ENCODE results near the gene OR1M1.
"Not testable (repeated sequence)": the region's sequence is repeated elsewhere in the genome, so short reads cannot be mapped to it uniquely, and the experiment has no call there.

The OR1M1 gene

GRCh38 chr19:9052894-9053293, 34.0 kb upstream of the OR1M1 start:
- Histone ChIP-seq H2AK5ac (ENCODE audit: low read length, severe bottlenecking) (no peak overlapping the region), H2AFZ (ENCODE audit: low read depth, low read length) (no peak overlapping the region), H3K36me3 (ENCODE audit: control insufficient read depth in 1 of 2, insufficient read depth in 2 of 2, low read depth in 1 of 2, low read length in 2 of 2) (no peaks in the 10 kb centered on the region), H2BK15ac (ENCODE audit: low read depth, poor library complexity, severe bottlenecking) (no peak overlapping the region), H3K4me3 (ENCODE audit: insufficient read depth in 1 of 2, low read depth in 1 of 2, low read length in 2 of 2) (no peak overlapping the region), H3K27ac (ENCODE audit: low read length, poor library complexity, severe bottlenecking) (no peak overlapping the region), H3K4me2 (ENCODE audit: low read length, poor library complexity, severe bottlenecking) (no peak overlapping the region), H3K4me1 (ENCODE audit: control insufficient read depth, insufficient read depth, low read depth, low read length) (peaks cover 14% of the 10 kb centered on the region), H2BK5ac (ENCODE audit: low read depth, low read length, poor library complexity, severe bottlenecking) (no peak overlapping the region), H3K79me1 (replicated peaks; ENCODE audit: low read length, poor library complexity, severe bottlenecking) (no peaks in the 10 kb centered on the region), H2BK120ac (ENCODE audit: low read depth, low read length) (no peak overlapping the region), H3K9ac (ENCODE audit: low read length) (no peak overlapping the region), H3K4ac (ENCODE audit: low read depth in 1 of 2, low read length in 2 of 2) (no peak overlapping the region), H4K8ac (ENCODE audit: low read length) (no peak overlapping the region), H3K27me3 (ENCODE audit: control insufficient read depth in 1 of 2, insufficient read depth in 1 of 2, low read length in 2 of 2) (no peaks in the 10 kb centered on the region), H3K14ac (ENCODE audit: low read length in 2 of 2) (no peak overlapping the region), H3K18ac (ENCODE audit: low read depth in 1 of 2, low read length in 2 of 2) (no peak overlapping the region), H4K91ac (ENCODE audit: low read length) (no peak overlapping the region), H2BK12ac (ENCODE audit: low read length in 2 of 2) (no peak overlapping the region), H3K9me3 (ENCODE audit: control insufficient read depth, low read length) (no peaks in the 10 kb centered on the region), H3K23ac (ENCODE audit: low read length in 2 of 2) (no peak overlapping the region)
- WGBS: 81% methylated on average over 4 of the region's 4 CpGs
- no peak for DNase-seq

- H4K91ac ChIP-seq (ENCODE audit: low read length); H2BK12ac ChIP-seq (ENCODE audit: low read length in 2 of 2); H3K18ac ChIP-seq (ENCODE audit: low read depth in 1 of 2, low read length in 2 of 2); DNase-seq; H3K27ac ChIP-seq (ENCODE audit: low read length, poor library complexity, severe bottlenecking); H2BK15ac ChIP-seq (ENCODE audit: low read depth, poor library complexity, severe bottlenecking); H2AK5ac ChIP-seq (ENCODE audit: low read length, severe bottlenecking); H3K4ac ChIP-seq (ENCODE audit: low read depth in 1 of 2, low read length in 2 of 2); H3K9ac ChIP-seq (ENCODE audit: low read length); H4K8ac ChIP-seq (ENCODE audit: low read length); H3K23ac ChIP-seq (ENCODE audit: low read length in 2 of 2); H3K36me3 ChIP-seq (ENCODE audit: control insufficient read depth in 1 of 2, insufficient read depth in 2 of 2, low read depth in 1 of 2, low read length in 2 of 2); H3K14ac ChIP-seq (ENCODE audit: low read length in 2 of 2); H3K4me2 ChIP-seq (ENCODE audit: low read length, poor library complexity, severe bottlenecking); H3K79me1 ChIP-seq (replicated peaks; ENCODE audit: low read length, poor library complexity, severe bottlenecking); H3K9me3 ChIP-seq (ENCODE audit: control insufficient read depth, low read length); H2BK5ac ChIP-seq (ENCODE audit: low read depth, low read length, poor library complexity, severe bottlenecking); H3K27me3 ChIP-seq (ENCODE audit: control insufficient read depth in 1 of 2, insufficient read depth in 1 of 2, low read length in 2 of 2); H2BK120ac ChIP-seq (ENCODE audit: low read depth, low read length); H2AFZ ChIP-seq (ENCODE audit: low read depth, low read length); H3K4me3 ChIP-seq (ENCODE audit: insufficient read depth in 1 of 2, low read depth in 1 of 2, low read length in 2 of 2): not testable (repeated sequence)
- WGBS: 88% methylated on average over 6 of the region's 6 CpGs
- H3K4me1 ChIP-seq (ENCODE audit: control insufficient read depth, insufficient read depth, low read depth, low read length): peaks cover 14% of the 10 kb centered on the region
Observed at GRCh38 chr19:9053674-9054073, 33.2 kb upstream of the OR1M1 start.

- 93% methylated on average over 7 of the region's 8 CpGs for WGBS
- Histone ChIP-seq H3K18ac (ENCODE audit: low read depth in 1 of 2, low read length in 2 of 2) (no peak overlapping the region), H2BK15ac (ENCODE audit: low read depth, poor library complexity, severe bottlenecking) (no peak overlapping the region), H2AK5ac (ENCODE audit: low read length, severe bottlenecking) (peak overlapping the region; percentile 45), H2AFZ (ENCODE audit: low read depth, low read length) (no peak overlapping the region), H3K4me1 (ENCODE audit: control insufficient read depth, insufficient read depth, low read depth, low read length) (peaks cover 14% of the 10 kb centered on the region), H3K9ac (ENCODE audit: low read length) (no peak overlapping the region), H3K4ac (ENCODE audit: low read depth in 1 of 2, low read length in 2 of 2) (no peak overlapping the region), H2BK12ac (ENCODE audit: low read length in 2 of 2) (no peak overlapping the region), H3K27ac (ENCODE audit: low read length, poor library complexity, severe bottlenecking) (peak overlapping the region; percentile 3), H3K4me3 (ENCODE audit: insufficient read depth in 1 of 2, low read depth in 1 of 2, low read length in 2 of 2) (no peak overlapping the region), H2BK120ac (ENCODE audit: low read depth, low read length) (no peak overlapping the region), H4K91ac (ENCODE audit: low read length) (no peak overlapping the region), H3K23ac (ENCODE audit: low read length in 2 of 2) (no peak overlapping the region), H3K79me1 (replicated peaks; ENCODE audit: low read length, poor library complexity, severe bottlenecking) (no peaks in the 10 kb centered on the region), H3K27me3 (ENCODE audit: control insufficient read depth in 1 of 2, insufficient read depth in 1 of 2, low read length in 2 of 2) (no peaks in the 10 kb centered on the region), H3K36me3 (ENCODE audit: control insufficient read depth in 1 of 2, insufficient read depth in 2 of 2, low read depth in 1 of 2, low read length in 2 of 2) (no peaks in the 10 kb centered on the region), H4K8ac (ENCODE audit: low read length) (no peak overlapping the region), H2BK5ac (ENCODE audit: low read depth, low read length, poor library complexity, severe bottlenecking) (no peak overlapping the region), H3K9me3 (ENCODE audit: control insufficient read depth, low read length) (no peaks in the 10 kb centered on the region), H3K4me2 (ENCODE audit: low read length, poor library complexity, severe bottlenecking) (no peak overlapping the region), H3K14ac (ENCODE audit: low read length in 2 of 2) (no peak overlapping the region)
- DNase-seq: no peak
Observed at GRCh38 chr19:9054207-9054606, 32.7 kb upstream of the OR1M1 start.

- H2BK120ac ChIP-seq (ENCODE audit: low read depth, low read length): no peak overlapping the region
- 56% methylated on average over 5 of the region's 8 CpGs for WGBS
- no peaks in the 10 kb centered on the region for H3K9me3 ChIP-seq (ENCODE audit: control insufficient read depth, low read length)
- H4K8ac ChIP-seq (ENCODE audit: low read length): no peak overlapping the region
- H3K9ac ChIP-seq (ENCODE audit: low read length): no peak overlapping the region
- H3K79me1 ChIP-seq (replicated peaks; ENCODE audit: low read length, poor library complexity, severe bottlenecking): no peaks in the 10 kb centered on the region
- H3K27me3 ChIP-seq (ENCODE audit: control insufficient read depth in 1 of 2, insufficient read depth in 1 of 2, low read length in 2 of 2): no peaks in the 10 kb centered on the region
- no peak overlapping the region for H3K23ac ChIP-seq (ENCODE audit: low read length in 2 of 2)
- H3K4ac ChIP-seq (ENCODE audit: low read depth in 1 of 2, low read length in 2 of 2): no peak overlapping the region
- no peak overlapping the region for H3K14ac ChIP-seq (ENCODE audit: low read length in 2 of 2)
- no peak overlapping the region for H3K4me2 ChIP-seq (ENCODE audit: low read length, poor library complexity, severe bottlenecking)
- no peak overlapping the region for H2BK12ac ChIP-seq (ENCODE audit: low read length in 2 of 2)
- peak overlapping the region; percentile 37 for H2BK5ac ChIP-seq (ENCODE audit: low read depth, low read length, poor library complexity, severe bottlenecking)
- H2AFZ ChIP-seq (ENCODE audit: low read depth, low read length): no peak overlapping the region
- no peak overlapping the region for H2BK15ac ChIP-seq (ENCODE audit: low read depth, poor library complexity, severe bottlenecking)
- no peak overlapping the region for H4K91ac ChIP-seq (ENCODE audit: low read length)
- H3K4me3 ChIP-seq (ENCODE audit: insufficient read depth in 1 of 2, low read depth in 1 of 2, low read length in 2 of 2): no peak overlapping the region
- no peak overlapping the region for H3K18ac ChIP-seq (ENCODE audit: low read depth in 1 of 2, low read length in 2 of 2)
- peaks cover 14% of the 10 kb centered on the region for H3K4me1 ChIP-seq (ENCODE audit: control insufficient read depth, insufficient read depth, low read depth, low read length)
- no peak for DNase-seq
- H2AK5ac ChIP-seq (ENCODE audit: low read length, severe bottlenecking): no peak overlapping the region
- H3K27ac ChIP-seq (ENCODE audit: low read length, poor library complexity, severe bottlenecking): peak overlapping the region; percentile 61
- H3K36me3 ChIP-seq (ENCODE audit: control insufficient read depth in 1 of 2, insufficient read depth in 2 of 2, low read depth in 1 of 2, low read length in 2 of 2): no peaks in the 10 kb centered on the region
Observed at GRCh38 chr19:9054765-9055164, 32.1 kb upstream of the OR1M1 start.
